Measurements from ENCODE around the gene SYNPO.

SYNPO gene

DNA sequence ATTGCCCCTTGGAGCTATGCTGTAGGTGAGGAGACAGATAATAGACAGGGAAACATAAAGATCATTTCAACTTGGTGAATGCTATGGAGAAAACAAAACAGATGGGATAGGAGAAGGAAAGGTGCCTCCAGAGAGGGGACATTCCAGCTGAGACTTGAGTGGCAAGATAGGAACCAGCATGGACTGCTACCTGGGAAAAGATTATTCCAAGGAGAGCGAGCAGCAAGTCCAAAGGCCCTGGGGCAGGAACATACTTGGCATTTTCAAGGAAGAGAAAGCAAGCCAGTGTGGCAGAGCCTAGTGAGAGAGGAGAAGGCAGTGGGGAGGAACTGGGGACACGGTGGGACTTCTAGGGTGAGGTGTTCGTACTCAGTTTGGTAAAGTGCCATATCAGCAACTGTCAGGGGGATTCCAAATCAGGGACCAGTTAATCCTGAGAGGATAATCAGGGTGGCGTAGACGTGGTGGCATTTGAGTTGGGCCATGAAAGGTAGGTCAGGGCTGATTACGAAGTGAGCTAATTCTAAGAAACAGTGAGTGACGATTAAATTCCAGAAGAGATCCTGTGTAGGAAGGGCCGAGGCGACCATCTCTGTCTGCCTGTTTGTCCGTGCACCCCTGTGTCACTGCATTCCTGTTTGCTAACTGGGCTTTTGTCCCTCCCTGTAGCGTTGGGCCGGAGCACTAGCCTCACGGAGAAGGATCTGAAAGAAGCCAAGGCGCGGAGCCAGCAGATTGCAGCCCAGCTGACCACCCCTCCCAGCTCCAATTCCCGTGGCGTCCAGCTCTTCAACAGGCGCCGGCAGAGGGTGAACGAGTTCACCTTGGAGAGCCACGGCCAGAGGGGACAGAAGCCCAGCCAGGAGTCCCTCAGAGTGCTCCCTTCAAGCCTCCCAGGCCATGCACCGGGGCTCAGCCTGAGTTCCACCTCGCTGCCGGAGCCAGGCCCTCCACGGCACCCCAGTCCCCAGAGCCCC lies 7.1 kb downstream of the SYNPO start:
- Histone ChIP-seq H3K9me3 (ENCODE audit: control insufficient read depth, low read length) (no peaks in the 10 kb centered on the region), H3K4me1 (ENCODE audit: control insufficient read depth, insufficient read depth, low read length) (peaks cover 37% of the 10 kb centered on the region), H3K36me3 (ENCODE audit: control insufficient read depth, insufficient read depth, low read length, severe bottlenecking) (peaks cover 14% of the 10 kb centered on the region), H3K27me3 (replicated peaks; ENCODE audit: control insufficient read depth, insufficient read depth, low read length) (no peaks in the 10 kb centered on the region), H3K4me3 (ENCODE audit: low read length) (no peak overlapping the region), H3K9ac (ENCODE audit: low read length) (no peak overlapping the region)
- DNase-seq (ENCODE audit: low read depth): no peak

DNA sequence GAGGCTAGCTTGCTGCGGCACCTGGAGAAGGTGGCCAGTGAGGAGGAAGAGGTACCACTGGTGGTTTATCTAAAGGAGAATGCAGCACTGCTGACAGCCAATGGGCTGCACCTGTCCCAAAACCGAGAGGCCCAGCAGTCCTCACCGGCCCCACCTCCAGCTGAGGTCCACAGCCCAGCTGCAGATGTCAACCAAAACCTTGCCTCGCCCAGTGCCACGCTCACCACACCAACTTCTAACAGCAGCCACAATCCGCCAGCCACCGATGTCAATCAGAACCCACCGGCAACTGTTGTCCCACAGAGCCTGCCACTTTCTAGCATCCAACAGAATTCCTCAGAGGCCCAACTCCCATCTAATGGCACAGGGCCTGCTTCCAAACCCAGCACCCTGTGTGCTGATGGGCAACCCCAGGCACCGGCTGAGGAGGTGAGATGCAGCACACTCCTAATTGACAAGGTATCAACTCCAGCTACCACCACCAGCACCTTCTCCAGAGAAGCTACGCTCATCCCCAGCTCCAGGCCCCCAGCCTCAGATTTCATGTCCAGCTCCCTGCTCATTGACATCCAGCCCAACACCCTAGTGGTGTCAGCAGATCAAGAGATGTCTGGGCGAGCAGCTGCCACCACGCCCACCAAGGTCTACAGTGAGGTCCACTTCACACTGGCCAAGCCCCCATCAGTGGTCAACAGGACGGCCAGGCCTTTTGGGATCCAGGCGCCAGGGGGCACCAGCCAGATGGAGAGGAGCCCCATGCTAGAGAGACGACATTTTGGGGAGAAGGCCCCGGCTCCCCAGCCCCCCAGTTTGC lies 8.0 kb downstream of the SYNPO start:
- Histone ChIP-seq H3K27me3 (replicated peaks; ENCODE audit: control insufficient read depth, insufficient read depth, low read length) (no peaks in the 10 kb centered on the region), H3K4me3 (ENCODE audit: low read length) (no peak overlapping the region), H3K36me3 (ENCODE audit: control insufficient read depth, insufficient read depth, low read length, severe bottlenecking) (peaks cover 14% of the 10 kb centered on the region), H3K4me1 (ENCODE audit: control insufficient read depth, insufficient read depth, low read length) (peaks cover 38% of the 10 kb centered on the region), H3K9ac (ENCODE audit: low read length) (no peak overlapping the region), H3K9me3 (ENCODE audit: control insufficient read depth, low read length) (no peaks in the 10 kb centered on the region)
- no peak for DNase-seq (ENCODE audit: low read depth)

DNA sequence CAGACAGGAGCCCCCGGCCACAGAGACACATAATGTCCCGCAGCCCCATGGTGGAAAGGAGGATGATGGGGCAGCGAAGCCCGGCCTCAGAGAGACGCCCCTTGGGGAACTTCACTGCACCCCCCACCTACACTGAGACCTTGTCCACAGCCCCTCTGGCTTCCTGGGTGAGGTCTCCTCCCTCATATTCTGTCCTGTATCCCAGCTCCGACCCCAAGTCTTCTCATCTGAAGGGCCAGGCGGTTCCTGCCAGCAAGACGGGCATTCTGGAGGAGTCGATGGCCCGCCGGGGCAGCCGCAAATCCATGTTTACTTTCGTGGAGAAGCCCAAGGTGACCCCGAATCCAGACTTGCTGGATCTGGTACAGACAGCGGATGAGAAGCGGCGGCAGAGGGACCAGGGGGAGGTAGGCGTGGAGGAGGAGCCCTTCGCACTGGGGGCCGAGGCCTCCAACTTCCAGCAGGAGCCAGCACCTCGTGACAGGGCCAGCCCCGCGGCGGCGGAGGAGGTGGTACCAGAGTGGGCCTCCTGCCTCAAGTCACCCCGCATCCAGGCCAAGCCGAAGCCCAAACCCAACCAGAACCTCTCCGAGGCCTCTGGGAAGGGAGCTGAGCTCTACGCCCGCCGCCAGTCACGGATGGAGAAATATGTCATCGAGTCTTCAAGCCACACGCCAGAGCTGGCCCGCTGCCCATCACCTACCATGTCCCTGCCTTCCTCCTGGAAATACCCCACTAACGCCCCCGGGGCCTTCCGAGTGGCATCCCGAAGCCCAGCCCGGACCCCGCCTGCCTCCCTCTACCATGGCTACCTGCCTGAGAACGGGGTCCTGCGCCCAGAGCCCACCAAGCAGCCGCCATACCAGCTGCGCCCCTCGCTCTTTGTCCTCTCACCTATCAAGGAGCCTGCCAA lies 8.9 kb downstream of the SYNPO start:
- DNase-seq (ENCODE audit: low read depth): no peak
- Histone ChIP-seq H3K9me3 (ENCODE audit: control insufficient read depth, low read length) (no peaks in the 10 kb centered on the region), H3K36me3 (ENCODE audit: control insufficient read depth, insufficient read depth, low read length, severe bottlenecking) (peaks cover 14% of the 10 kb centered on the region), H3K4me3 (ENCODE audit: low read length) (no peak overlapping the region), H3K9ac (ENCODE audit: low read length) (no peak overlapping the region), H3K27me3 (replicated peaks; ENCODE audit: control insufficient read depth, insufficient read depth, low read length) (no peaks in the 10 kb centered on the region), H3K4me1 (ENCODE audit: control insufficient read depth, insufficient read depth, low read length) (peaks cover 40% of the 10 kb centered on the region)

DNA sequence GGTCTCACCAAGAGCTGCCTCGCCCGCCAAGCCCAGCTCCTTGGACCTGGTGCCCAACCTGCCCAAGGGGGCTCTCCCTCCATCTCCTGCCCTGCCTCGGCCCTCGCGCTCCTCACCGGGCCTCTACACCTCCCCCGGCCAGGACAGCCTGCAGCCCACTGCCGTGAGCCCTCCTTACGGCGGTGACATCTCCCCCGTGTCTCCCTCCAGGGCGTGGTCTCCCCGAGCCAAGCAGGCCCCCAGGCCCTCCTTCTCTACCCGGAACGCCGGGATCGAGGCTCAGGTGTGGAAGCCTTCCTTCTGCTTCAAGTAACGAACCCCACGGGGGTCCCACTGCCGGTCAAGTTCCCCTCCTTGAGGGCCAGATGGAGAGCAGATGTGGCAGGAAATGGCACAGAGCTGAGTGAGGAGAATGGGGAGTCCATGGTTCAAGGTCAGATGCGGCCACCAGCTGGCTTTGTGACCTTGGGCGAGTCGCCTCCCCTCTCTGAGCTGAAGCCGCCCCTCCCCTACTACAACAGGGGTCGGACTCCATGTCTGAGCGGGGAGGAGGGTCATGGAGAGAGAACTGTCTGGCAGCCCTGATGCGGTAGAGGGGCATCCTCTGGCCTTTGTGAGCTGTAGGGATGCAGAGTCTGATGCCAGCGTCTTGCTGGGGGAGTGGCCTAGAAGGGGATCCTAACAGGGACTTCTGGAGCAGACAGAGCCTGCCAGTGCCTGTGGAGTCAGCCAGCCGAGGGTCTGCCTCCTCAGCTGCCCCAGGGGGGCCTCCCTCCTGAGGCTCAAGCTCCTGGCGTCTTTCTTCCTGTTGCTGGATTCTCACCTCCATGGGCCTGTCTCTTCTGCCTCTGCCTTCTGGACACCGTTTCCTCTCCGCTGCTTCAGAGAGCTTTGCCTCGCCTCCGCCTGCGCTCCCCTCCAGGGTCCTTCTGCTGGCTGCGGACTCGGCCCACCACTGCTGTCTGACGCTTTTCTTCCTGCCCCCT lies 9.9 kb downstream of the SYNPO start:
- Histone ChIP-seq H3K27me3 (replicated peaks; ENCODE audit: control insufficient read depth, insufficient read depth, low read length) (no peaks in the 10 kb centered on the region), H3K4me1 (ENCODE audit: control insufficient read depth, insufficient read depth, low read length) (peaks cover 30% of the 10 kb centered on the region), H3K9ac (ENCODE audit: low read length) (no peak overlapping the region), H3K4me3 (ENCODE audit: low read length) (no peak overlapping the region), H3K36me3 (ENCODE audit: control insufficient read depth, insufficient read depth, low read length, severe bottlenecking) (peaks cover 14% of the 10 kb centered on the region), H3K9me3 (ENCODE audit: control insufficient read depth, low read length) (no peaks in the 10 kb centered on the region)
- DNase-seq (ENCODE audit: low read depth): no peak

DNA sequence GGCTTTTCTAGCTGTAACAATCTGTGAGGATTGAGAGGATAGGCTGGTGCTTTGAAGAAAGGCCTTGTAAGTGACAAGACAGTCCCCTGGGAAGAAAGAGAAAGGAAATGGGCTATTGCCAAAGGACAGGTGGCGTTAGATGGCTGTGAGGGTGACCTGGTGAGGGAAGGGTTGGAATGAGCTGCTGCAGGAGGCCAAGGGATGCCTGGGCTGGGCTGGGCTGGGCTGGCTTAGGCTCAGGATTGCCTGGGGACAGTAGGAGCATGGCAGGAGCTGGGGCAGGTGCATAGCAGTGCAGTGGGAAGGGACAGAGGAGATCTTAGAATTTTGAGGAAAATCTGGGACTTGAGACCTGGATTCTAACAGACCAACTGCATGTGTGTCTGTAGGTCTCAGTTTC lies 10.9 kb downstream of the SYNPO start:
- peaks cover 14% of the 10 kb centered on the region for H3K36me3 ChIP-seq (ENCODE audit: control insufficient read depth, insufficient read depth, low read length, severe bottlenecking)
- peaks cover 25% of the 10 kb centered on the region for H3K4me1 ChIP-seq (ENCODE audit: control insufficient read depth, insufficient read depth, low read length)
- no peak overlapping the region for H3K9ac ChIP-seq (ENCODE audit: low read length)
- H3K9me3 ChIP-seq (ENCODE audit: control insufficient read depth, low read length): no peaks in the 10 kb centered on the region
- no peak for DNase-seq (ENCODE audit: low read depth)
- no peaks in the 10 kb centered on the region for H3K27me3 ChIP-seq (replicated peaks; ENCODE audit: control insufficient read depth, insufficient read depth, low read length)
- no peak overlapping the region for H3K4me3 ChIP-seq (ENCODE audit: low read length)

DNA sequence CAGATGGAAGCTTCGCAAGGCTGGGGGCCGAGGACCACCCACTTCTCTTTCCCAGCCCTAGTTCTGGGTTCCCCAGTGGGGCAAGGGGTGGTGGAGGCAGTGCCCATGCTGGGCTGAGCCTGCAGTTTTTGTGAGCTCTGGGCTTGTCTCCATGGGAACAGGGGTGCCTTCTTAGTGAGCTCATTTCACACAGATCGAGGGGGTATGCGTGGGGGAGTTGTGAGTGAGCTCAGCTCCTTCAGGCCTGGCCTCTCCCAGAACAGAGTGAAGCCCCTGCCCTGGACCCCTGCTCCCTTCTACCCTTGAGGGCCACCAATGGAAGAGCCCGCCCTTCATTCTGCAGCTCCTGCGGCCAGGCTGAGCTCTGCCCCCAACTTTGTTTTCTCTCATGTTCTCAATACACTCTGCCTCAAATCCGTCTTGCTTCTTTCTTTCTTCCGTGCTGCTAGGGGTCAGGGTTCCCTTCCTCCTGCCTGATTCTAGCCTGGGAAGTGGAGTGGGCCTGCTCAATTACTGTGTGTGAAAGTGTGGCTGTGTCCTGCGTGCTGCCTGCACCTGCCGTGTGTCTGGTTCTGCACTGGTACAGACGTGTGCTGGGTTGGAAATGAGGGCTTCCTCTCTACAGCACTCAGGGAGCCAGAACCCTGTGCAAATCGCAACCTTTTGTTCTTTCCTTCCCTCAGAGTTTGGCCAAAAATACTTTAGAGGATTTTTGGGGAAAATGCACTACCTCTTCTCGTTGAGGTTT lies 11.6 kb downstream of the SYNPO start:
- H3K4me3 ChIP-seq (ENCODE audit: low read length): no peak overlapping the region
- H3K27me3 ChIP-seq (replicated peaks; ENCODE audit: control insufficient read depth, insufficient read depth, low read length): no peaks in the 10 kb centered on the region
- no peak for DNase-seq (ENCODE audit: low read depth)
- H3K9ac ChIP-seq (ENCODE audit: low read length): no peak overlapping the region
- no peaks in the 10 kb centered on the region for H3K9me3 ChIP-seq (ENCODE audit: control insufficient read depth, low read length)
- H3K4me1 ChIP-seq (ENCODE audit: control insufficient read depth, insufficient read depth, low read length): peaks cover 26% of the 10 kb centered on the region
- H3K36me3 ChIP-seq (ENCODE audit: control insufficient read depth, insufficient read depth, low read length, severe bottlenecking): peaks cover 14% of the 10 kb centered on the region

DNA sequence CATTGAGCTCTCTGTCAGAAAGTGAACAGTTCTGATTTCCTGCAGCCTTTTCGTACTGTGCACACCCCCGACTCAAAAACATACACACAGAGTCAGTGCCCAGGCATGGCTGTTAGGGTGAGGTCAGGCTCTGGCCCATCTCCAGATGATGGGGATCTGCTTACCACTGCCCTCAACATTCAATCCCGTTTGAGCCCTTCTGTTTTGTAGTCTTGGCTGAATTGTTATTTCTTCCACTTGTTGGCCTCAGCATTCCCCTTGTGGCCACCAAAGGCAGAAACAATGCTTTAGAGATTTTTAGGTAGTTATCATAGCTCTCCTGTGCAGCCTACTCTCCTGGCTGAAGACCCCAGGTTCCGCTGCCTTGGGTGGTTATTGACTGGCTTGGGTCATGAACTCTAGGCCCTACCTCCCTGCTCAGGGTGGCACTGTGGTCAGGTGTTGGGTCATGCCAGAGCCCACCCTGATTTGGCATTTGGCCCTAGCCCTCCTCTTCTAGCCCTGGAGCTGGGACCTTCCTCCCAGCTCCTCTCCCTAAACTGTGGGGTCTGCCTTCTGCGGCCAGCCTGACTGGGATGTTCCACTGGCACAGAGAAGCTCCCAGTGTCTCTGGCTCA lies 12.8 kb downstream of the SYNPO start:
- Histone ChIP-seq H3K9ac (ENCODE audit: low read length) (no peak overlapping the region), H3K4me1 (ENCODE audit: control insufficient read depth, insufficient read depth, low read length) (peaks cover 20% of the 10 kb centered on the region), H3K27me3 (replicated peaks; ENCODE audit: control insufficient read depth, insufficient read depth, low read length) (no peaks in the 10 kb centered on the region), H3K36me3 (ENCODE audit: control insufficient read depth, insufficient read depth, low read length, severe bottlenecking) (peaks cover 14% of the 10 kb centered on the region), H3K4me3 (ENCODE audit: low read length) (no peak overlapping the region), H3K9me3 (ENCODE audit: control insufficient read depth, low read length) (no peaks in the 10 kb centered on the region)
- DNase-seq (ENCODE audit: low read depth): no peak

DNA sequence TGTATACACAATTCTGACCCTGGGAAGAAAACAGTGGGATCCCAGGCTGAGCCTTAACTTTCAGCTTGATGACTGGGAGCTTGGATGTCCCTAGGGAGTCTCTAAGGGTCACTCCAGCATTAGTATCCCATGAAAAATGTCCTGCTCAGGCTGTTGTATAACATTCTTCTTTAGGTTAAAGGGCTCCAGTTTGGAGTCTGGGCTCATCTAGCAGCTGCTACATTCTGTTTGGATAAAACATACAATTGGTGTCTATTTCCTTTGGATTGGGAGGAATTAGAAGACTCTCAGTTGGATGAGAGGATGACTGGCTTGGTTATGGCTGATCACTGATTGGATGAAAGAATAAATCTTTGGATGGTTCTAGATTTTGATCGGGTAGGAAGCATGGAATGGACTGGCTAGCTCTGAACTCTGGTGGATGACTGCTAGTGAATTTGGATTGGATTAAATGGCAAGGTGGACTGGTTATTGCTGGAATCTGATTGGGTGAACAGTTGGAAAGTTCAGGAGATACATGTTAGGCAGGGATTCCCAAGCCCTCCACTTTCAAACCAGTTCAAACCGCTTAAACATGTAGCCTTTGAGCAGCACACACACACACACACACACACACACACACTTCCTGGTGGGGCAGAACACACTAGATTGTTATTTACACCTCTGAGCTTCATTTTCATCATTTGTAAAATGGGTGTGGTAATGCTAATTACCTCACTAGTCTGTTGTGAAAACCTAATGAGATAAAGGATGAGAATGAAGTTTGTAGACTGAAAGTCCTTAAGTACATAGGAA lies 13.5 kb downstream of the SYNPO start:
- Histone ChIP-seq H3K36me3 (ENCODE audit: control insufficient read depth, insufficient read depth, low read length, severe bottlenecking) (peaks cover 7% of the 10 kb centered on the region), H3K4me3 (ENCODE audit: low read length) (no peak overlapping the region), H3K4me1 (ENCODE audit: control insufficient read depth, insufficient read depth, low read length) (peaks cover 20% of the 10 kb centered on the region), H3K9ac (ENCODE audit: low read length) (no peak overlapping the region), H3K9me3 (ENCODE audit: control insufficient read depth, low read length) (no peaks in the 10 kb centered on the region), H3K27me3 (replicated peaks; ENCODE audit: control insufficient read depth, insufficient read depth, low read length) (no peaks in the 10 kb centered on the region)
- DNase-seq (ENCODE audit: low read depth): no peak

DNA sequence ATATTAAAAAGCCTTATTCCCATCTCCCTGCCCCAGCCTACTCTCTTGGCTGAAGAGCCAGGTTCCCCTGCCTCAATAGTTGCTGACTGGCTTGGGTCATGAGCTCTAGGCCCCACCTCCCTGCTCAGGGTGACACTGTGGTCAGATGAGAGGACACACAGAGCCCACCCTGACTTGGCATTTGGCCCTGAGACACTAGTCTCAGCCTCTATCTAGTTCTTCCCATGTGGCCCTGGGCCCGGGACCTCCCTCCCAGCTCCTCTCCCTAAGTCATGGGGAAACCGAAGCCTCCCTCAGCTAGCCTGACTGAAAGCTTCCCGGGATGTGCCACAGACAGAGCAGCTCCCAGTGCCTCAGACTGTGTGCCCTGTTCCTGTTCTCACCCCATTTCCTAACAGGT lies 14.8 kb downstream of the SYNPO start:
- H3K4me3 ChIP-seq (ENCODE audit: low read length): no peak overlapping the region
- H3K4me1 ChIP-seq (ENCODE audit: control insufficient read depth, insufficient read depth, low read length): peaks cover 20% of the 10 kb centered on the region
- no peaks in the 10 kb centered on the region for H3K27me3 ChIP-seq (replicated peaks; ENCODE audit: control insufficient read depth, insufficient read depth, low read length)
- no peaks in the 10 kb centered on the region for H3K36me3 ChIP-seq (ENCODE audit: control insufficient read depth, insufficient read depth, low read length, severe bottlenecking)
- H3K9me3 ChIP-seq (ENCODE audit: control insufficient read depth, low read length): no peaks in the 10 kb centered on the region
- H3K9ac ChIP-seq (ENCODE audit: low read length): no peak overlapping the region
- DNase-seq (ENCODE audit: low read depth): no peak
